Activated T-cell treated with anti-CD3 and anti-CD28 coated beads, Interleukin-2, amount 50 U/mL, for 4 hours (primary cell): ENCODE results near the gene DAZAP1. TPM values are rescaled to one million over a fixed set of nuclear protein-coding genes. Genes with fewer than 3 reads are reported as not detected.
"Not testable (repeated sequence)": the region's sequence is repeated elsewhere in the genome, so short reads cannot be mapped to it uniquely, and the experiment has no call there.

ENCODE experiments used
- ATAC-seq, 2 donors: fragments of 200-7000 bp; cut with Tn5 transposase; one replicate each; pipeline ENCODE4 v1.10.0; 2021
- DNase-seq: peaks from one replicate; pipeline ENCODE4 v3.0.0-alpha.2; 2020
- H3K27me3 Mint-ChIP-seq: one replicate; pipeline ENCODE4 v1.8.0; 2021; ENCODE audit warnings: low read depth, mixed read lengths
- H3K36me3 Mint-ChIP-seq: one replicate; pipeline ENCODE4 v1.8.0; 2022; ENCODE audit warnings: mixed read lengths; ENCODE audit not compliant: insufficient read depth
- H3K4me1 Mint-ChIP-seq: one replicate; pipeline ENCODE4 v1.8.0; 2021; ENCODE audit warnings: low read depth, mixed read lengths
- H3K4me3 Mint-ChIP-seq: one replicate; pipeline ENCODE4 v1.8.0; 2021; ENCODE audit warnings: mild to moderate bottlenecking, moderate library complexity, mixed read lengths
- H3K9me3 Mint-ChIP-seq: one replicate; pipeline ENCODE4 v1.8.0; 2021; ENCODE audit warnings: mixed read lengths
- total RNA-seq, 3 donors: library from RNA; stranded (reverse); gene quantifications; one replicate each; pipeline ENCODE4 v1.2.1, GENCODE V29; 2021

DAZAP1 gene
- total RNA-seq, 3 donors from 2014 or later, result 296 to 322 (median 303) TPM

GRCh38 chr19:1418951-1419738, 11.8 kb downstream of the DAZAP1 start:
- Mint-ChIP-seq H3K9me3 (no peaks in the 10 kb centered on the region), H3K4me1 (peaks cover 28% of the 10 kb centered on the region), H3K36me3 (peaks cover 37% of the 10 kb centered on the region), H3K27me3 (no peaks in the 10 kb centered on the region), H3K4me3 (no peak overlapping the region)
- DNase-seq (no peak), ATAC-seq (no peak)

GRCh38 chr19:1420085-1420484, 12.7 kb downstream of the DAZAP1 start:
- H3K36me3 Mint-ChIP-seq, result peaks cover 40% of the 10 kb centered on the region
- not testable (repeated sequence) for H3K4me3 Mint-ChIP-seq, ATAC-seq

GRCh38 chr19:1420590-1420989, 13.2 kb downstream of the DAZAP1 start:
- ATAC-seq (no peak), DNase-seq (no peak)
- Mint-ChIP-seq H3K9me3 (no peaks in the 10 kb centered on the region), H3K36me3 (peaks cover 41% of the 10 kb centered on the region), H3K27me3 (no peaks in the 10 kb centered on the region), H3K4me3 (no peak overlapping the region), H3K4me1 (peaks cover 19% of the 10 kb centered on the region)

More at GRCh38 chr19:1420085-1420484, 12.7 kb downstream of the DAZAP1 start:
- not testable (repeated sequence) for DNase-seq, H3K9me3 Mint-ChIP-seq, H3K27me3 Mint-ChIP-seq
- H3K4me1 Mint-ChIP-seq, result peaks cover 24% of the 10 kb centered on the region

DNA sequence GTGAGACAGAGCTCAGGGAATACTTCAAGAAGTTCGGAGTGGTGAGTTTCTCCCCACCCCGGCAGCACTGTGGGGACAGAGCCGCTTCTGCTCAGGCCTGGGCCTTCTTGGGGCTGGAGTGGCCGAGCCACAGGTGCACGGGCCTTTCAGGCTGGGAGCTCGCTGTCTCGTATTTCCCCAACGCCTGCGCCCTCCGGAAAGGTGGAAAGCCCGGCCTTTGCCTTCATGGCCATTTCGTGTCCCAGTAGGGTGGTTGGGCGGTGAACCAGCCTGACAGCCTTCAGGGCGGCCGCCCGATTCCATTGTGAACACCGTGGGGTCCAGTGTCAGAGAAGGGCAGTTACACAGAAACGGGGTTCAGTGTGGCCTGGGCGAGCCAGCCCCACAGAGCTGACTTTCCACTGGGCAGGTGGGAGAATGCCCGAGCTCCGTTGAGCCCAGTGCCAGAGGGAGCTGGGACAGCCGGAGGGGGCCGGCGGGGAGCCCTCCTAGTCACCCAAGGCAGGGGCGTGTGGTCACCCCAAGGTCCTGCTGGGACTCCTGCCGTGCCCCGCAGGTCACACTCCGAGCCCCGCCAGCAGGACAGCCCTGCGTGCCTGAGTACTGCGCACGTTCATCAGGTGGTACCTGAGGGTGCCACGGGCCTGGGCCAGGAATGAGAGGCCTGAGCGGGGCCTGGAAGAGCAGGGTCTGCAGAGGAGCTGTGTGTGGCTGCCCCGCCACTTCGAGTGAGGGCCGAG, 14.0 kb downstream of the DAZAP1 start:
- ATAC-seq (no peak), DNase-seq (no peak)
- Mint-ChIP-seq H3K4me3 (no peak overlapping the region), H3K27me3 (no peaks in the 10 kb centered on the region), H3K36me3 (peaks cover 45% of the 10 kb centered on the region), H3K9me3 (no peaks in the 10 kb centered on the region), H3K4me1 (peaks cover 11% of the 10 kb centered on the region)

DNA sequence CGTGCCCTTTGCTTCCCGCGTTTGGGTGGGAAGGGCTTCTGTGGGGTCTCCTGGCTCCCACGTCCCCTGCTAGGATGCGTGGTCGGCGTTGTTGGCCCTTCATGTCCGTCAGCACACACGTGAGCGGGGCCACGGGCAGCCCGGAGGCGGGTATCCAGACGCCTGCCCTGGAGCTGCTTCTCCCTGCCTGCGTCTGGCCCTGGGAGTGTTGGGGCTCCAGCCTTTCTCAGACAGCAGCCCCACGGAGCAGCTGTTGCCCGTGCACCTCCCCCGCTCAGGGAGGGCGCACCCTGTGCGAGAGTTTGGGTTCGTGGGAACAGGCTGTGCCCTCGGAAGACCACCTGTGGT, 14.5 kb downstream of the DAZAP1 start:
- Mint-ChIP-seq H3K36me3 (peaks cover 45% of the 10 kb centered on the region), H3K27me3 (no peaks in the 10 kb centered on the region), H3K9me3 (no peaks in the 10 kb centered on the region), H3K4me1 (peaks cover 7% of the 10 kb centered on the region), H3K4me3 (no peak overlapping the region)
- ATAC-seq (no peak), DNase-seq (no peak)

DNA sequence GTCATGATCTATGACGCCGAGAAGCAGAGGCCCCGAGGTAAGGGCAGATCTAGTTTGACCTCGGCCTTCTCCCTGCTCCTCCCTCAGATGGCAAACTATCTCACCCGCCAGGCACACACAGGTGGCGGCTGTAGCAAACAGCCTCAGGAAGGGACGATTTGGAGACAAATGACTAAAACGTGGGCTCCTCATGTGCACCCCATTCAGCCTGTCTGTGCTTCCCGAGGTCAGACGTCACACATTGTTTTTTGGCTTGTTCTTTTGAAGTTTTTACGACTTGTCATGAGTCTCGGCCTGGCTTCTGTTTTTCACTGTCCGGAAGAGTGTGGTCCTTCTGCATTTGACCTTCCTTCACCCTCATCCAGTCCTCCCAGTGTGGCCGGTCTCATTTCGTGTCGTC, 15.0 kb downstream of the DAZAP1 start:
- H3K4me3 Mint-ChIP-seq, result no peak overlapping the region
- H3K4me1 Mint-ChIP-seq, result peaks cover 5% of the 10 kb centered on the region
- no peak for ATAC-seq
- no peak for DNase-seq
- peaks cover 44% of the 10 kb centered on the region for H3K36me3 Mint-ChIP-seq
- no peaks in the 10 kb centered on the region for H3K27me3 Mint-ChIP-seq
- H3K9me3 Mint-ChIP-seq, result no peaks in the 10 kb centered on the region

- Mint-ChIP-seq H3K4me3 (no peak overlapping the region), H3K36me3 (peaks cover 41% of the 10 kb centered on the region), H3K9me3 (no peaks in the 10 kb centered on the region), H3K4me1 (peaks cover 2% of the 10 kb centered on the region), H3K27me3 (no peaks in the 10 kb centered on the region)
- ATAC-seq (no peak), DNase-seq (no peak)
These were observed 15.6 kb downstream of the DAZAP1 start for GRCh38 chr19:1422943-1423342.

- no peaks in the 10 kb centered on the region for H3K4me1 Mint-ChIP-seq
- H3K27me3 Mint-ChIP-seq, result no peaks in the 10 kb centered on the region
- no peak for ATAC-seq
- no peak overlapping the region for H3K4me3 Mint-ChIP-seq
- DNase-seq, result no peak
- peaks cover 37% of the 10 kb centered on the region for H3K36me3 Mint-ChIP-seq
- no peaks in the 10 kb centered on the region for H3K9me3 Mint-ChIP-seq
These were observed 16.2 kb downstream of the DAZAP1 start for GRCh38 chr19:1423436-1424191.

GRCh38 chr19:1424192-1424955, 17.0 kb downstream of the DAZAP1 start:
- no peaks in the 10 kb centered on the region for H3K4me1 Mint-ChIP-seq
- DNase-seq (no peak), ATAC-seq (no peak)
- no peaks in the 10 kb centered on the region for H3K9me3 Mint-ChIP-seq
- H3K36me3 Mint-ChIP-seq, result peaks cover 33% of the 10 kb centered on the region
- H3K27me3 Mint-ChIP-seq, result no peaks in the 10 kb centered on the region
- H3K4me3 Mint-ChIP-seq, result no peak overlapping the region

GRCh38 chr19:1425102-1425837, 17.9 kb downstream of the DAZAP1 start:
- H3K4me3 Mint-ChIP-seq, result no peak overlapping the region
- no peak for ATAC-seq
- H3K4me1 Mint-ChIP-seq, result no peaks in the 10 kb centered on the region
- H3K9me3 Mint-ChIP-seq, result no peaks in the 10 kb centered on the region
- no peak for DNase-seq
- no peaks in the 10 kb centered on the region for H3K27me3 Mint-ChIP-seq
- peaks cover 32% of the 10 kb centered on the region for H3K36me3 Mint-ChIP-seq

DNA sequence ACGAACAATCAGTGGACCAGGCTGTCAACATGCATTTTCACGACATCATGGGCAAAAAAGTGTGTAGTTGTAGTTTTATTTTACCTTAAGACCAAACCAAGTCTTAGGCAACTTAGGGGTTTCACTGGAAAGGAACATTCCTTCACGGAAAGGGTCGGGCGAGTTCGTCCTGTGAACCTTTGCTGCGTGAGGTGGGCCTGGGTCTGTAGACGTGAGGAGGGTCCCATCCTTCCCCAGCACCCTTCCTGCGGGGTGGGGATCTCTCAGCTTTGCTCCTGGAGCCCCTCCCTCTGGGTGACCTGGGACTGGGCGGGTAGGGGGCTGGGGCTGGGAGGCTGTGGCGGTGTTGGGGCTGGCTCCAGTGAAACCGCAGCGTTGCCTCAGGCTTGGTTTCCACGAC, 18.5 kb downstream of the DAZAP1 start:
- no peaks in the 10 kb centered on the region for H3K27me3 Mint-ChIP-seq
- H3K36me3 Mint-ChIP-seq, result peaks cover 30% of the 10 kb centered on the region
- H3K9me3 Mint-ChIP-seq, result no peaks in the 10 kb centered on the region
- ATAC-seq (no peak), DNase-seq (no peak)
- no peaks in the 10 kb centered on the region for H3K4me1 Mint-ChIP-seq
- no peak overlapping the region for H3K4me3 Mint-ChIP-seq

DNA sequence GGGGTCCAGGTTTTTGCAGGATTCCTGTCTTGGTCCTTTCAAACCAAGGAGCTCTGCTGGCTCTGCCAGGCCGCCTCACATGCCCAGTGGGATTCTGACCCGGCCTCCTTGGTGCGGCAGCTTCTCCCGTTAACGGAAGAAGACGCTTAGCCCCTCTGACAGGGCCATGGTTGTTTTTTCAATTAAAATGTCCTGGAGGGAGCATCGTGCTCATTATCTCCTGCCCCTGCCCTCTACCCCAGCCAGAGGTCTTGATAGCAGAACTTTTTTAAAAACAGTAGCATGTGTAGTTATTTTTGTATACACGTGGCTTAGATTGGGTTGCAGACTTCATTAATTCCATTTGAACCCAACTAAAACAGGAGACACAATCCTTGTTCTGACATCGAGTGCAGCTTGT, 19.4 kb downstream of the DAZAP1 start:
- H3K4me1 Mint-ChIP-seq, result no peaks in the 10 kb centered on the region
- no peaks in the 10 kb centered on the region for H3K9me3 Mint-ChIP-seq
- no peak overlapping the region for H3K4me3 Mint-ChIP-seq
- no peak for DNase-seq
- peaks cover 30% of the 10 kb centered on the region for H3K36me3 Mint-ChIP-seq
- H3K27me3 Mint-ChIP-seq, result no peaks in the 10 kb centered on the region
- no peak for ATAC-seq

DNA sequence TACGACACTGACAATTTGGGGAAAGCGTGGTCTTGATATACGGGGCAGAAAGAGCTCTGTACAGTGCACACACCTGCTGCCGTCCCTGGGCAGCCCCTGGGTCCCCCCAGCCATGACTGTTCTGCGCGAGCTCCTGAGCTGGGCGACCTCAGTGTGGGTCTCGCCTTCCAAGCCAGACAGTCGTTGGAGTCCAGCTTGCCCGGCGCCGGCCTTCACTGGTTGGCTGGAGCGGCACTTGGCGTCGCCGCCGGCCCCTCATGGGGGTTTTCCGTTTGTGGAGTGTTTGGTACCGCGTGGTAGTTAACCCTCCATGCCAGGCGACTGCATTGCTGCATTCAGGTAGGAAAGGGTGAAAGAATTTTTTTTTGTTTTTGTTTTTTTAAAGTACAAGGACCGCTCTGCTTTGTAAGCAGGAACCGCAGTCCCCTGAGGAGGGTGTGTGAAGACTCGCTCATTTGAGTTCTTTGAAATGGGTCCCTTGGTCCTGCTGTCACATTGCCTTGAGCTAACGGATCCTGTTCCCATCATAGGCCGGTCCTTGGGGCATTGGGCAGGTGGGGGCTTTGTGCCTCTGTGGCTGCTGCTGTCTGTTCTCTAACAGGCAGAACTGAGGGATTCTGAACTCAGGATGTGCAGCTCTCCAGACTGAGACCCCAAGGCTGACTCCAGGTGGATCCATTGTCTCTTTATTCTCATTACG, 20.0 kb downstream of the DAZAP1 start:
- ATAC-seq (no peak), DNase-seq (no peak)
- Mint-ChIP-seq H3K36me3 (peaks cover 30% of the 10 kb centered on the region), H3K9me3 (no peaks in the 10 kb centered on the region), H3K27me3 (no peaks in the 10 kb centered on the region), H3K4me1 (no peaks in the 10 kb centered on the region), H3K4me3 (no peak overlapping the region)
